ENCODE measurements around the gene ISG15.
"Not testable (repeated sequence)": the region's sequence is repeated elsewhere in the genome, so short reads cannot be mapped to it uniquely, and the experiment has no call there.

Gene ISG15

GRCh38 chr1:1049318-1050165 is 36.2 kb downstream of the ISG15 start:
- Histone ChIP-seq H3K4me2 (ENCODE audit: low read length) (no peak overlapping the region), H3K4me1 (ENCODE audit: control insufficient read depth, insufficient read depth, low read length) (no peaks in the 10 kb centered on the region), H3K4me3 (ENCODE audit: low read length) (no peak overlapping the region), H3K36me3 (ENCODE audit: insufficient read depth, low read length) (no peaks in the 10 kb centered on the region), H3K9ac (ENCODE audit: low read depth, low read length) (no peak overlapping the region), H3K9me3 (replicated peaks; ENCODE audit: low read length) (no peaks in the 10 kb centered on the region), H3K27me3 (ENCODE audit: control insufficient read depth, insufficient read depth, low read length) (no peaks in the 10 kb centered on the region)

GRCh38 chr1:1050577-1051052 is 37.3 kb downstream of the ISG15 start:
- Histone ChIP-seq H3K4me1 (ENCODE audit: control insufficient read depth, insufficient read depth, low read length) (no peaks in the 10 kb centered on the region), H3K36me3 (ENCODE audit: insufficient read depth, low read length) (no peaks in the 10 kb centered on the region), H3K9me3 (replicated peaks; ENCODE audit: low read length) (no peaks in the 10 kb centered on the region), H3K4me3 (ENCODE audit: low read length) (no peak overlapping the region), H3K9ac (ENCODE audit: low read depth, low read length) (no peak overlapping the region), H3K27me3 (ENCODE audit: control insufficient read depth, insufficient read depth, low read length) (no peaks in the 10 kb centered on the region), H3K4me2 (ENCODE audit: low read length) (no peak overlapping the region)

- Histone ChIP-seq H3K27me3 (ENCODE audit: control insufficient read depth, insufficient read depth, low read length) (no peaks in the 10 kb centered on the region), H3K4me1 (ENCODE audit: control insufficient read depth, insufficient read depth, low read length) (no peaks in the 10 kb centered on the region), H3K4me3 (ENCODE audit: low read length) (no peak overlapping the region), H3K9ac (ENCODE audit: low read depth, low read length) (no peak overlapping the region), H3K36me3 (ENCODE audit: insufficient read depth, low read length) (no peaks in the 10 kb centered on the region), H3K9me3 (replicated peaks; ENCODE audit: low read length) (no peaks in the 10 kb centered on the region), H3K4me2 (ENCODE audit: low read length) (no peak overlapping the region)
Observed at GRCh38 chr1:1051127-1051810, 38.0 kb downstream of the ISG15 start.

- no peaks in the 10 kb centered on the region for H3K27me3 ChIP-seq (ENCODE audit: control insufficient read depth, insufficient read depth, low read length)
- no peak overlapping the region for H3K4me2 ChIP-seq (ENCODE audit: low read length)
- H3K9me3 ChIP-seq (replicated peaks; ENCODE audit: low read length), result no peaks in the 10 kb centered on the region
- H3K4me3 ChIP-seq (ENCODE audit: low read length), result no peak overlapping the region
- H3K36me3 ChIP-seq (ENCODE audit: insufficient read depth, low read length), result no peaks in the 10 kb centered on the region
- no peak overlapping the region for H3K9ac ChIP-seq (ENCODE audit: low read depth, low read length)
- no peaks in the 10 kb centered on the region for H3K4me1 ChIP-seq (ENCODE audit: control insufficient read depth, insufficient read depth, low read length)
Observed at GRCh38 chr1:1052003-1052840, 38.9 kb downstream of the ISG15 start.

GRCh38 chr1:1053022-1053421 is 39.7 kb downstream of the ISG15 start:
- Histone ChIP-seq H3K4me1 (ENCODE audit: control insufficient read depth, insufficient read depth, low read length) (peaks cover 2% of the 10 kb centered on the region), H3K27me3 (ENCODE audit: control insufficient read depth, insufficient read depth, low read length) (peaks cover 2% of the 10 kb centered on the region), H3K9me3 (replicated peaks; ENCODE audit: low read length) (no peaks in the 10 kb centered on the region), H3K9ac (ENCODE audit: low read depth, low read length) (no peak overlapping the region), H3K4me3 (ENCODE audit: low read length) (no peak overlapping the region), H3K36me3 (ENCODE audit: insufficient read depth, low read length) (no peaks in the 10 kb centered on the region), H3K4me2 (ENCODE audit: low read length) (no peak overlapping the region)

- no peak overlapping the region for H3K4me3 ChIP-seq (ENCODE audit: low read length)
- peaks cover 9% of the 10 kb centered on the region for H3K4me1 ChIP-seq (ENCODE audit: control insufficient read depth, insufficient read depth, low read length)
- H3K36me3 ChIP-seq (ENCODE audit: insufficient read depth, low read length), result no peaks in the 10 kb centered on the region
- no peak overlapping the region for H3K4me2 ChIP-seq (ENCODE audit: low read length)
- peaks cover 9% of the 10 kb centered on the region for H3K27me3 ChIP-seq (ENCODE audit: control insufficient read depth, insufficient read depth, low read length)
- no peak overlapping the region for H3K9ac ChIP-seq (ENCODE audit: low read depth, low read length)
- H3K9me3 ChIP-seq (replicated peaks; ENCODE audit: low read length), result no peaks in the 10 kb centered on the region
Observed at GRCh38 chr1:1053682-1054081, 40.4 kb downstream of the ISG15 start.

- H3K27me3 ChIP-seq (ENCODE audit: control insufficient read depth, insufficient read depth, low read length), result peaks cover 12% of the 10 kb centered on the region
- peaks cover 13% of the 10 kb centered on the region for H3K4me1 ChIP-seq (ENCODE audit: control insufficient read depth, insufficient read depth, low read length)
- H3K4me2 ChIP-seq (ENCODE audit: low read length), result no peak overlapping the region
- no peak overlapping the region for H3K9ac ChIP-seq (ENCODE audit: low read depth, low read length)
- no peaks in the 10 kb centered on the region for H3K36me3 ChIP-seq (ENCODE audit: insufficient read depth, low read length)
- H3K9me3 ChIP-seq (replicated peaks; ENCODE audit: low read length), result no peaks in the 10 kb centered on the region
- no peak overlapping the region for H3K4me3 ChIP-seq (ENCODE audit: low read length)
Observed at GRCh38 chr1:1054099-1054700, 40.9 kb downstream of the ISG15 start.

- Histone ChIP-seq H3K9me3 (replicated peaks; ENCODE audit: low read length) (no peaks in the 10 kb centered on the region), H3K4me1 (ENCODE audit: control insufficient read depth, insufficient read depth, low read length) (peaks cover 18% of the 10 kb centered on the region), H3K4me3 (ENCODE audit: low read length) (no peak overlapping the region), H3K9ac (ENCODE audit: low read depth, low read length) (no peak overlapping the region), H3K36me3 (ENCODE audit: insufficient read depth, low read length) (no peaks in the 10 kb centered on the region), H3K4me2 (ENCODE audit: low read length) (no peak overlapping the region), H3K27me3 (ENCODE audit: control insufficient read depth, insufficient read depth, low read length) (peaks cover 14% of the 10 kb centered on the region)
Observed at GRCh38 chr1:1054971-1055370, 41.7 kb downstream of the ISG15 start.

GRCh38 chr1:1055841-1056736 is 42.8 kb downstream of the ISG15 start:
- Histone ChIP-seq H3K9ac (ENCODE audit: low read depth, low read length) (no peak overlapping the region), H3K9me3 (replicated peaks; ENCODE audit: low read length) (no peaks in the 10 kb centered on the region), H3K27me3 (ENCODE audit: control insufficient read depth, insufficient read depth, low read length) (peaks cover 21% of the 10 kb centered on the region), H3K4me3 (ENCODE audit: low read length) (no peak overlapping the region), H3K4me1 (ENCODE audit: control insufficient read depth, insufficient read depth, low read length) (peaks cover 18% of the 10 kb centered on the region), H3K4me2 (ENCODE audit: low read length) (no peak overlapping the region), H3K36me3 (ENCODE audit: insufficient read depth, low read length) (no peaks in the 10 kb centered on the region)

GRCh38 chr1:1057769-1058087 is 44.4 kb downstream of the ISG15 start:
- not testable (repeated sequence) for H3K9me3 ChIP-seq (replicated peaks; ENCODE audit: low read length); H3K4me3 ChIP-seq (ENCODE audit: low read length); H3K36me3 ChIP-seq (ENCODE audit: insufficient read depth, low read length); H3K4me2 ChIP-seq (ENCODE audit: low read length); H3K9ac ChIP-seq (ENCODE audit: low read depth, low read length)
- Histone ChIP-seq H3K4me1 (ENCODE audit: control insufficient read depth, insufficient read depth, low read length) (peaks cover 18% of the 10 kb centered on the region), H3K27me3 (ENCODE audit: control insufficient read depth, insufficient read depth, low read length) (peaks cover 23% of the 10 kb centered on the region)

Data from skeletal muscle satellite cell (primary cell).